Heart left ventricle (tissue), 16 donors: ENCODE data around the gene GJA1. TPM values are rescaled to one million over a fixed set of nuclear protein-coding genes. Genes with fewer than 3 reads are reported as not detected.

ENCODE experiments used
- ATAC-seq, 4 donors: fragments of 200-7000 bp; cut with Tn5 transposase; one replicate each; pipeline ENCODE4 v1.9.1; 2020 to 2022; ENCODE audit warnings: moderate library complexity in 4 of 4, mild to moderate bottlenecking in 3 of 4, moderate number of reproducible peaks in 1 of 4
- DNase-seq, 5 donors: peaks; one replicate each; pipeline ENCODE4 v3.0.0-alpha.2; 2020
- H3K27ac ChIP-seq, 12 donors: fragments of 200-600 bp; sonication (generic) in 4 of 12; one replicate each; pipeline versions ENCODE4 v1.5.0 to v1.8.0; 2016 to 2022; ENCODE audit warnings: mild to moderate bottlenecking in 2 of 12
- H3K27me3 ChIP-seq, 9 donors: fragments of 200-600 bp; sonication (generic) in 2 of 9; one replicate each; pipeline versions ENCODE4 v1.5.1 to v1.8.0; 2016 to 2022; ENCODE audit warnings: mild to moderate bottlenecking in 3 of 9
- H3K36me3 ChIP-seq, 9 donors: fragments of 200-600 bp; sonication (generic) in 2 of 9; one replicate each; pipeline versions ENCODE4 v1.5.0 to v1.8.0; 2018 to 2022; ENCODE audit warnings: mild to moderate bottlenecking in 2 of 9
- H3K4me1 ChIP-seq, 12 donors: fragments of 200-600 bp; sonication (generic) in 4 of 12; one replicate each; pipeline versions ENCODE4 v1.5.0 to v1.8.0; 2016 to 2022; ENCODE audit warnings: mild to moderate bottlenecking in 3 of 12
- H3K4me3 ChIP-seq, 12 donors: fragments of 200-600 bp; sonication (generic) in 4 of 12; one replicate each; pipeline versions ENCODE4 v1.5.0 to v1.8.0; 2017 to 2022; ENCODE audit warnings: mild to moderate bottlenecking in 9 of 12, moderate library complexity in 4 of 12
- H3K9me3 ChIP-seq, 12 donors: fragments of 200-600 bp; sonication (generic) in 4 of 12; one replicate each; pipeline versions ENCODE4 v1.5.0 to v1.8.0; 2016 to 2022; ENCODE audit warnings: mild to moderate bottlenecking in 1 of 12
- POLR2A ChIP-seq, 2 donors: fragments of 450-650 bp; IDR thresholded peaks; one replicate each; pipeline ENCODE4 v1.6.1; 2017; ENCODE audit warnings: antibody characterized with exemption in 2 of 2, mild to moderate bottlenecking in 2 of 2, moderate library complexity in 2 of 2
- WGBS, 4 donors: extraction: QIAGEN DNeasy Blood & Tissue Kit in 2 of 4; methylation state at CpG; one replicate each; pipeline versions ENCODE4 v1.1.5 to v1.1.7; 2013 to 2018; 5-methylcytosine and 5-hydroxymethylcytosine counted together
- intact Hi-C, 10 donors: fragments of 100-400 bp; cut with DNase I; formaldehyde crosslinking; loops; one replicate each; pipeline versions ENCODE4 v1.11.1 to v1.14.2; 2022
- polyA plus RNA-seq, 2 donors: library from polyadenylated mRNA; stranded (reverse); fragments of 200-250 nt; gene quantifications; one replicate each; pipeline ENCODE4 v1.2.3, GENCODE V29; 2013
- total RNA-seq, 9 donors: library from RNA; depleted of rRNA in 2 of 9; stranded (reverse); fragments of >200 nt in 2 of 9; fragmentation: NEBNext Ultra II Directional in 3 of 9; extraction: Animal tissue kit (Norgen Biotek cat#: 25700) in 3 of 9; gene quantifications; one replicate each; pipeline versions ENCODE4 v1.1.0 to v1.2.4, GENCODE V29; 2016 to 2023
- TF ChIP-seq, protein P1 (sequence below), 12 donors: fragments of 200-600 bp; sonication (generic) in 4 of 12; IDR thresholded peaks; one replicate each; pipeline versions ENCODE4 v1.5.0 to v1.8.0; 2018 to 2022; ENCODE audit warnings: antibody characterized with exemption in 12 of 12, mild to moderate bottlenecking in 5 of 12
- donor health status: ischemic (EF 13 %, LVEDD 7.1; RV severe dilation, severe dysfunction).
- donor health status: healthy with polysubstance abuse.
- donor health status: DM: no; HTN: yes; CAD: no.
- donor health status: DM: no; HTN: no; CAD: no.
- donor health status: ischemic (EF 25% LVEDD 6.9; RV normal size, moderate dysfunction).
- donor health status: ischemic (EF 25% LVEDD 5.7; RV mildly dilated, moderate dysfunction).
- donor health status: healthy.
- donor health status: DM: yes; HTN: yes; CAD: no.
- donor health status: ischemic (EF 35%, LVEDD 5.7; RV mildly dilated, moderate dysfunction).
- donor health status: nonischemic (EF 11% LVEDD 7.7; RV severe dilation, severe dysfunction).
- donor health status: DM: yes; HTN: yes; CAD: no.
- donor health status: PGD.
- donor health status: ischemic (EF 29% LVEDD 5.4; RV normal size, mild dysfunction).
- donor health status: nonischemic (EF 23%, LVEDD 6.1; RV moderate dilation, normal function).

The GJA1 gene
- total and polyA plus RNA-seq, 11 donors = 103 to 404 (median 208) TPM

DNA sequence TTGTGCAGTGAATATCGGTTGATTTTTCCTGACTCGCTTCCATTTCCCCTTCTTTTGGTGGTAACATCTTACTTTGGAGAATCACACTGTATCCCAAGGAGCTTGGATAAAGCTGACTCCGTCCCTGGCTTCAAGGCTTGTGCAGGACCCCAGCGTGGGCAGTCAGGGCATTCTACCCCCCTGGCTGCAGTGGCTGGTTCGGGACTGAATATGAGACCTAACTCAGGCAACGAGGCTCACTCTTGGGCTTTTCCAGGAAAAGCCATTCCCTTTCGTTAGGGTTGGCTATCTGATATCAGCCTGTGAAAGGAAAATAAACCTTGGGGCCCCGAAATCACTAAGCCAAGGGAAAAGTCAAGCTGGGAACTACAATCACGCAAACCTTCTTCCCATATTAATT is 30.1 kb upstream of the GJA1 start:
- Histone ChIP-seq H3K4me1 (no peaks in the 10 kb centered on the region), H3K27me3 (peaks cover 0 to 3% (median 0%) of the 10 kb centered on the region in 9 donors), H3K27ac (no peak overlapping the region), H3K4me3 (no peak overlapping the region), H3K9me3 (no peaks in the 10 kb centered on the region), H3K36me3 (no peaks in the 10 kb centered on the region)
- no peak for DNase-seq
- TF ChIP-seq, protein P1, sequence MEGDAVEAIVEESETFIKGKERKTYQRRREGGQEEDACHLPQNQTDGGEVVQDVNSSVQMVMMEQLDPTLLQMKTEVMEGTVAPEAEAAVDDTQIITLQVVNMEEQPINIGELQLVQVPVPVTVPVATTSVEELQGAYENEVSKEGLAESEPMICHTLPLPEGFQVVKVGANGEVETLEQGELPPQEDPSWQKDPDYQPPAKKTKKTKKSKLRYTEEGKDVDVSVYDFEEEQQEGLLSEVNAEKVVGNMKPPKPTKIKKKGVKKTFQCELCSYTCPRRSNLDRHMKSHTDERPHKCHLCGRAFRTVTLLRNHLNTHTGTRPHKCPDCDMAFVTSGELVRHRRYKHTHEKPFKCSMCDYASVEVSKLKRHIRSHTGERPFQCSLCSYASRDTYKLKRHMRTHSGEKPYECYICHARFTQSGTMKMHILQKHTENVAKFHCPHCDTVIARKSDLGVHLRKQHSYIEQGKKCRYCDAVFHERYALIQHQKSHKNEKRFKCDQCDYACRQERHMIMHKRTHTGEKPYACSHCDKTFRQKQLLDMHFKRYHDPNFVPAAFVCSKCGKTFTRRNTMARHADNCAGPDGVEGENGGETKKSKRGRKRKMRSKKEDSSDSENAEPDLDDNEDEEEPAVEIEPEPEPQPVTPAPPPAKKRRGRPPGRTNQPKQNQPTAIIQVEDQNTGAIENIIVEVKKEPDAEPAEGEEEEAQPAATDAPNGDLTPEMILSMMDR (IDR thresholded peaks at IDR 0.05) = no peak
- intact Hi-C loops = no loop called here
- ATAC-seq = no peak
- WGBS, 4 donors = 65 to 67% (median 65%) methylated on average over 9 of the region's 9 CpGs

DNA sequence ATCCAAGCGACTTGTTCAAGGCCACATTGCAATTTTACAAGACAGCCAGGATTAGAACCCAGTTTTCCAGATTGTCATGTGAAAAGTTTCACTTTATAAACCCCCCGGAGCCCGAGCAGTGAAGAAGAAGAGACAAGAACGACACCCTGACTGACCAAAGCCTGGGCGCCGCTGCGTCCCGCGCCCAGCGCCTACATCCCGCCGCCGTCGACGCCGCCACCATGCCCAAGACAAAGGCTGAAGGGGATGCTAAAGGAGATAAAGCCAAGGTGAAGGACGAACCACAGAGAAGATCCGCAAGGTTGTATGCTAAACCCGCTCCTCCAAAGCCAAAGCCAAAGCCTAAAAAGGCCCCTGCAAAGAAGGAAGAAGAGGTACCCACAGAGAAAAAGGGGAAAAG is 27.1 kb upstream of the GJA1 start:
- intact Hi-C loops = no loop called here
- ATAC-seq (no peak), DNase-seq (no peak)
- H3K36me3 ChIP-seq = no peaks in the 10 kb centered on the region
- TF ChIP-seq POLR2A (IDR thresholded peaks at IDR 0.05) = no peak
- H3K27me3 ChIP-seq = peaks cover 0 to 3% (median 0%) of the 10 kb centered on the region in 9 donors
- H3K4me3 ChIP-seq = no peak overlapping the region
- no peaks in the 10 kb centered on the region for H3K4me1 ChIP-seq
- H3K27ac ChIP-seq = no peak overlapping the region
- H3K9me3 ChIP-seq = no peaks in the 10 kb centered on the region
- 92 to 95% (median 94%) methylated on average over 19 of the region's 19 CpGs for WGBS, 4 donors

DNA sequence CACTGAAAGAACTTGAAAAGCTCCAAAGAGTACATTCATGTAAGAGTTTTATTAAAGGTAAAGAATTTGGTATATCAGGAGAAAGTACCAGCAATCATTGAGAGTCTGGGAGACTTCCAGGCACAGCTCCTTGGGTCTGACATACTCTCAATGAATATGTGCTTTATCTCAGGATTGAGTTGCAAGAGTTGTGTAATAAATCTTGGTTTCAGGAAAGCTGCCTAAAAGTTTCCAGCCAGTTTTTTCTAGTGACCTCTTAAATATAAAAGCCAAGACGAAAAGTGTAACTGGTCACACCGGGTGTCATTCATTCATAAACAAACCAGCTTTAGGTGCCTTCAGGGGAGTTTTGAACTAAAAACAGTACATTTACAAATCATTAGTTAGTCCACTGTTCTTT is 21.6 kb upstream of the GJA1 start:
- no peak for DNase-seq
- Histone ChIP-seq H3K36me3 (no peaks in the 10 kb centered on the region), H3K27ac (no peak overlapping the region), H3K4me3 (no peak overlapping the region), H3K27me3 (no peaks in the 10 kb centered on the region), H3K9me3 (peaks cover 0 to 9% (median 0%) of the 10 kb centered on the region in 12 donors), H3K4me1 (no peaks in the 10 kb centered on the region)
- TF ChIP-seq, protein P1 (IDR thresholded peaks at IDR 0.05) = no peak
- TF ChIP-seq POLR2A (IDR thresholded peaks at IDR 0.05) = no peak
- 76 to 86% (median 81%) methylated on average over 2 of the region's 2 CpGs for WGBS, 4 donors
- no peak for ATAC-seq
- intact Hi-C loops = no loop called here

DNA sequence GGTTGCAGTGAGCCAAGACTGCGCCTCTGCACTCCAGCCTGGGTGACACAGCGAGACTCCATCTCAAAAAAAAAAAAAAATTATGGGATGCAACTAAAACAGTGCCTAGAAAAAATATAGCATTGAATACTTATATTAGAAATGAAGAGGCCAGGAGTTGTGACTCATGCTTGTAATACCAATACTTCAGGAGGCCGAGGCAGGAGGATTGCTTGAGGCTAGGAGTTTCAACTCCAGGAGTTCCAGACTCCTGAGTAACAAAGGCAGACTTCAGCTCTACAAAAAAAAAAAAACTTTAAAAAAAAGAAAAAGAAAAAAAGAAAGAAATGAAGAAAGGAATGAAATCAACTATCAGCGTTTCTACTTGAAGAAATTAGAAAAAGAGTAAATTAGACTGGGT is 17.1 kb upstream of the GJA1 start:
- DNase-seq (no peak), ATAC-seq (no peak)
- TF ChIP-seq, protein P1 (IDR thresholded peaks at IDR 0.05) = no peak
- TF ChIP-seq POLR2A (IDR thresholded peaks at IDR 0.05) = no peak
- Histone ChIP-seq H3K9me3 (peaks cover 0 to 9% (median 0%) of the 10 kb centered on the region in 12 donors), H3K4me1 (no peaks in the 10 kb centered on the region), H3K4me3 (no peak overlapping the region), H3K36me3 (no peaks in the 10 kb centered on the region), H3K27ac (no peak overlapping the region), H3K27me3 (no peaks in the 10 kb centered on the region)
- 90 to 99% (median 97%) methylated on average over 4 of the region's 4 CpGs for WGBS, 4 donors
- intact Hi-C loops = no loop called here

DNA sequence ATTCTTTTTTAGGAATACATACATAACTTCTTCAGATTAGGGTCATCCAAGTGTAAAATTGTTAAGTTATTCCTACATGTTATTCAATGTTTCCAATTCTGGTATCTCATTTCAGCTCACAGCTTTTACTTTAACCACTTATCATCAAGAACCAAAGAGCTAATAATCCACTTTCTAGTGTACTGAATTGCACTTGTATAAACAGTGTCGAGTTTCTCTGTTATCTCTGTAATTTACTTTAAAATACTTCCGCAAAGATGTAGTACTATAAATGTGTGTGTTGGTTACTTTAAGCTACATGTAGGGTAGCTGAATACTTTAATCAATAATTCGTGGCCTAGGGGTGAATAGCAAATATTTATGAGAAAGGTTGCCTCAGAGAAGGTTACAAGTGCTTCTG is 8.8 kb upstream of the GJA1 start:
- H3K27ac ChIP-seq = no peak overlapping the region
- no peaks in the 10 kb centered on the region for H3K27me3 ChIP-seq
- 80 to 88% (median 84%) methylated on average over 3 of the region's 3 CpGs for WGBS, 4 donors
- no peaks in the 10 kb centered on the region for H3K9me3 ChIP-seq
- H3K4me1 ChIP-seq = peaks cover 0 to 4% (median 0%) of the 10 kb centered on the region in 12 donors
- TF ChIP-seq, protein P1 (IDR thresholded peaks at IDR 0.05) = no peak
- no peak for TF ChIP-seq POLR2A (IDR thresholded peaks at IDR 0.05)
- no peak for DNase-seq
- intact Hi-C loops = loop anchor here in 5 of 10 donors (5.0 to 10.0 kb wide), 5 partner anchors 761 to 948 kb away; no protein-coding TSS in a partner anchor
- H3K4me3 ChIP-seq = no peak overlapping the region
- ATAC-seq = no peak
- no peaks in the 10 kb centered on the region for H3K36me3 ChIP-seq
